Breast epithelium (tissue), 4 donors: ENCODE results near the gene SPSB1. TPM values are rescaled to one million over a fixed set of nuclear protein-coding genes. Genes with fewer than 3 reads are reported as not detected.
A peak's percentile ranks its signal among the peaks of the same experiment; 100 is the strongest.

Source experiments
- DNase-seq, 2 donors: peaks; one replicate each; pipeline ENCODE4 v3.0.0-alpha.2; 2019; ENCODE audit warnings: low spot score in 2 of 2
- H3K27ac ChIP-seq, 2 donors: fragments of 200-600 bp; sonication (generic) in 1 of 2; one replicate each; pipeline ENCODE4 v1.5.1; 2016 to 2019; ENCODE audit warnings: mild to moderate bottlenecking in 1 of 2
- H3K27me3 ChIP-seq, 2 donors: fragments of 200-600 bp; sonication (generic) in 1 of 2; one replicate each; pipeline versions ENCODE4 v1.5.1 to v1.6.0; 2017 to 2019; ENCODE audit warnings: control low read depth in 1 of 2, mild to moderate bottlenecking in 1 of 2
- H3K36me3 ChIP-seq: fragments of 200-600 bp; one replicate; pipeline ENCODE4 v1.5.1; 2019
- H3K4me1 ChIP-seq, 2 donors: fragments of 200-600 bp; sonication (generic); one replicate each; pipeline ENCODE4 v1.5.1; 2016 to 2019; ENCODE audit warnings: control low read depth in 1 of 2
- H3K4me3 ChIP-seq, 3 donors: fragments of 200-600 bp; sonication (generic); 1 replicate in 2 of 3; 2 replicates in 1 of 3; pipeline ENCODE4 v1.5.1; 2016 to 2019; ENCODE audit warnings: mild to moderate bottlenecking in 3 of 3, moderate library complexity in 2 of 3
- H3K9me3 ChIP-seq, 2 donors: fragments of 200-600 bp; sonication (generic) in 1 of 2; one replicate each; pipeline ENCODE4 v1.5.1; 2016 to 2019; ENCODE audit warnings: control low read depth in 1 of 2
- POLR2A ChIP-seq: fragments of 450-650 bp; IDR thresholded peaks from one replicate; pipeline ENCODE4 v1.6.1; 2016; ENCODE audit warnings: antibody characterized with exemption, mild to moderate bottlenecking, moderate library complexity
- POLR2AphosphoS5 ChIP-seq, 3 donors: sonication (generic); formaldehyde crosslinking; IDR thresholded peaks; one replicate each; pipeline ENCODE4 v1.6.1; 2017; ENCODE audit warnings: antibody characterized with exemption in 3 of 3
- intact Hi-C: fragments of 100-400 bp; cut with DNase I; formaldehyde crosslinking; loops from one replicate; pipeline ENCODE4 v1.15.1; 2023; ENCODE audit warnings: low total_unique reads
- total RNA-seq, 3 donors: library from RNA; depleted of rRNA; stranded (reverse); fragments of >200 nt; gene quantifications; one replicate each; pipeline ENCODE4 v1.1.0, GENCODE V29; 2016
- TF ChIP-seq, protein P1 (sequence below), 3 donors: fragments of 450-650 bp; IDR thresholded peaks; one replicate each; pipeline ENCODE4 v1.5.1; 2016 to 2017; ENCODE audit warnings: antibody characterized with exemption in 3 of 3, mild to moderate bottlenecking in 3 of 3, moderate library complexity in 3 of 3

SPSB1 gene
- total RNA-seq, 3 donors from 2014 or later: 30.6 to 52.5 (median 34.4) TPM

DNA sequence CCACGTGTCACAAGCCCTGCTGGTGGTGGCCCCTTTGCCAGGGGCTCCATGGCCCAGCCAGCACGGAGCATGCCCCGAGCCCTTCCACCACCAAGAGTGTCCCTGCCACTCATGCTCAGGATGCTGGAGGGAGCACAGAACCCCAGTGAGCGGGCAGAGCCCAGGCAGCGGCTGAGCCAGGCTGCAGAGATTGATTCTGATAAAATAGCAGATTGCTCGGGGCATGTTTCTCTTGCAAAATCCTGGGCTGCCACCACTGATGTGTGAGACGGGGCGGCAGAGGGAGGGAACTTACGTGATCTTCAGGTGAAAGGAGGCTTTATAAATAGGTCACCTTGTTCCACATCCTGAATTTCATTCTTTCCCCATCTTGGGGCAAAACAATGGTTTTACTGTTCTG is 53.2 kb downstream of the SPSB1 start:
- peak overlapping the region in 1 of 3 donors; percentile 16 for H3K4me3 ChIP-seq
- no peaks in the 10 kb centered on the region for H3K36me3 ChIP-seq
- no peaks in the 10 kb centered on the region for H3K9me3 ChIP-seq
- intact Hi-C loops: no loop called here
- peak in 1 of 2 donors; percentile 85 for DNase-seq
- peak overlapping the region; percentile 62 to 85 for H3K27ac ChIP-seq
- no peak for TF ChIP-seq POLR2A
- TF ChIP-seq, protein P1, sequence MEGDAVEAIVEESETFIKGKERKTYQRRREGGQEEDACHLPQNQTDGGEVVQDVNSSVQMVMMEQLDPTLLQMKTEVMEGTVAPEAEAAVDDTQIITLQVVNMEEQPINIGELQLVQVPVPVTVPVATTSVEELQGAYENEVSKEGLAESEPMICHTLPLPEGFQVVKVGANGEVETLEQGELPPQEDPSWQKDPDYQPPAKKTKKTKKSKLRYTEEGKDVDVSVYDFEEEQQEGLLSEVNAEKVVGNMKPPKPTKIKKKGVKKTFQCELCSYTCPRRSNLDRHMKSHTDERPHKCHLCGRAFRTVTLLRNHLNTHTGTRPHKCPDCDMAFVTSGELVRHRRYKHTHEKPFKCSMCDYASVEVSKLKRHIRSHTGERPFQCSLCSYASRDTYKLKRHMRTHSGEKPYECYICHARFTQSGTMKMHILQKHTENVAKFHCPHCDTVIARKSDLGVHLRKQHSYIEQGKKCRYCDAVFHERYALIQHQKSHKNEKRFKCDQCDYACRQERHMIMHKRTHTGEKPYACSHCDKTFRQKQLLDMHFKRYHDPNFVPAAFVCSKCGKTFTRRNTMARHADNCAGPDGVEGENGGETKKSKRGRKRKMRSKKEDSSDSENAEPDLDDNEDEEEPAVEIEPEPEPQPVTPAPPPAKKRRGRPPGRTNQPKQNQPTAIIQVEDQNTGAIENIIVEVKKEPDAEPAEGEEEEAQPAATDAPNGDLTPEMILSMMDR (IDR thresholded peaks at IDR 0.05): no peak
- no peak for TF ChIP-seq POLR2AphosphoS5 (IDR thresholded peaks at IDR 0.05)
- H3K27me3 ChIP-seq: no peaks in the 10 kb centered on the region
- H3K4me1 ChIP-seq: peaks cover 4 to 28% of the 10 kb centered on the region in 2 donors

DNA sequence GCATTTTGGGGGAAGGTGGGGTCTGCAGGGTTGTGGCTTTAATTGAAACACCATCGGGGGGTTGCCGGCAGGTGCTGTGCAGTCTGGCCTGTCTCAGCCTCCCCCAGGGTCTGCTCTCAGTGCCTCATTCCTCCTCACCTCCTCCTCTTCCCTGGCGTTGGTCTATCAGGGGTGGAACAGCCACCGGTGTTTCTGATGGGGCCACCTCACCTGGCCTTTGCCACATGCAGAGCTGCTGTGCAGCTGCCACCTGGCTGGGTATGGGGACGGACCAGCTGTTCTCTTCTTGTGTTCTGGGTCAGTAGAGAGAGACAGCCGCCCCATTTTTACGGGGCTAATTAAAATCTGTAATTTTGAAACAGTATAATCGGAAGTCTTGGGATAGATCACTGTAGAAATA is 53.9 kb downstream of the SPSB1 start:
- TF ChIP-seq POLR2A: no peak
- TF ChIP-seq, protein P1 (IDR thresholded peaks at IDR 0.05): no peak
- TF ChIP-seq POLR2AphosphoS5 (IDR thresholded peaks at IDR 0.05): no peak
- H3K27me3 ChIP-seq: no peaks in the 10 kb centered on the region
- DNase-seq: no peak
- no peaks in the 10 kb centered on the region for H3K9me3 ChIP-seq
- H3K4me1 ChIP-seq: peaks cover 4 to 28% of the 10 kb centered on the region in 2 donors
- H3K4me3 ChIP-seq: no peak overlapping the region
- H3K27ac ChIP-seq: peak overlapping the region; percentile 62 to 85
- no peaks in the 10 kb centered on the region for H3K36me3 ChIP-seq
- intact Hi-C loops: no loop called here

DNA sequence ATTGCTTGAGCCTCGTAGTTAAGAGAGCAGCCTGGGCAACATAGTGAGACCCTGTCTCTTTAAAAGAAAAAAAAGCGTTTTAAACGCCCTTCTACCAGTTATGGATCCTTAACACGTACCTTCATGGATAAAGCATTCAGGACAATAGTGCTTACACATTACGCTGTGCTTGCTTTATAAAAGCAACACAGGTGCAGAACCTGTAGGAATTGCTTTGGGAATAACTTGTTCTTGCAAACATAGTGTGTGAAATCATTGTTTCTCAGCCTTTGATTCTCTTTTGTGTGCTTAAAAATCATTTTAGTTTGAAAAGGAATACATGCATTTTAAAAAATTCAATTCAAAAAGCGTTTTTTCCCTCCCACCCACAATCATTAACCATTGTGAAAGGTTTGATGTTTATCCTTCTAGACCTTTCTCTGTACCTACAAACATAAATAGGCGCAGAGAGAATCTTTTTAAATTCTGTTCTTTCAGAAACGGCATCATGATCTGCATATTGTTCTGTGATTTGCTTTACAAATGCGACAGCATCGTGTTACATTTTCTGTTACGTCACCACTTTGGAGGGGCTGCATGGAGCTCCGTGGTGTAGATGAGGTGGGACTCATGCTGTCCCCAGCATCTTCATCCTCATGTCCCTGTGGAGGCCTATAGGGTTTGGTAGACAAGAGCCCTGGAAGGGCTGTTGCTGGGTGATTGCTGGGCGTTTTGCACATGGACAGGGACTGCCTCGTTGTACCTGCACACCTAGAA is 54.6 kb downstream of the SPSB1 start:
- Histone ChIP-seq H3K27ac (peak overlapping the region; percentile 62 to 85), H3K36me3 (no peaks in the 10 kb centered on the region), H3K4me1 (peaks cover 4 to 28% of the 10 kb centered on the region in 2 donors), H3K9me3 (no peaks in the 10 kb centered on the region), H3K27me3 (no peaks in the 10 kb centered on the region), H3K4me3 (no peak overlapping the region)
- intact Hi-C loops: no loop called here
- TF ChIP-seq POLR2A: no peak
- no peak for TF ChIP-seq POLR2AphosphoS5 (IDR thresholded peaks at IDR 0.05)
- TF ChIP-seq, protein P1 (IDR thresholded peaks at IDR 0.05): no peak
- no peak for DNase-seq

DNA sequence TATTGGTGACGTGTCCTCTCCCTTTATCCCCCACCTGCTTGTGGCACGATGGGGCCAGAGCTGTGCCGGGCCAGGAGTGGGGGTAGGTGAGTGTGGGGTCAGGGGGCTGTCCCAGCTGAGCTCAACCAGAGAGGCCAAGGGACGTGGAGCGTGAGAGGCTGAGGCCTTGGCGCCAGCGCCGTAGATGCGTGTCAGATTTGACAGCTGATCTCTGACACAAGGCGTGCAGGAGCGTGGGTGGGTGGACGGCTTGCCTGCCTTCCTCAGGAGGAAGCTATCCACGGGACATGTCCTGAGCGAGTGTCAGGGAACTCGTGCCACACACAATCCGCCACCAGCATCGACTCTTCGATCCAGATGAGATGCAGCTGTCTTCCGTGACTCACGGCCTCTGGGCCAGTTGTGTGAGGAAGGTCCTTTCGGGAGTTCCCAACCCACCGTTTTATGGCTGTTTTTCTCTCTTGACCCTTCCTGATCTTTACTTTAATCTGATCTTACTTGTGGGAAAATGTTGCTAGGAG is 56.7 kb downstream of the SPSB1 start:
- H3K36me3 ChIP-seq: no peaks in the 10 kb centered on the region
- H3K4me3 ChIP-seq: no peak overlapping the region
- H3K4me1 ChIP-seq: peaks cover 4 to 23% of the 10 kb centered on the region in 2 donors
- H3K9me3 ChIP-seq: no peaks in the 10 kb centered on the region
- no peak for DNase-seq
- intact Hi-C loops: no loop called here
- H3K27ac ChIP-seq: no peak overlapping the region
- TF ChIP-seq POLR2A (no peak), POLR2AphosphoS5 (IDR thresholded peaks at IDR 0.05) (no peak)
- TF ChIP-seq, protein P1 (IDR thresholded peaks at IDR 0.05): no peak
- H3K27me3 ChIP-seq: no peaks in the 10 kb centered on the region
